Suppressor macrophage treated with lipopolysaccharide for 4 hours (primary cell): ENCODE measurements around the gene DCC.
A peak's percentile ranks its signal among the peaks of the same experiment; 100 is the strongest.

Source experiments
- DNase-seq: peaks from one replicate; pipeline ENCODE4 v3.0.0-alpha.2; 2020

DCC gene

DNA sequence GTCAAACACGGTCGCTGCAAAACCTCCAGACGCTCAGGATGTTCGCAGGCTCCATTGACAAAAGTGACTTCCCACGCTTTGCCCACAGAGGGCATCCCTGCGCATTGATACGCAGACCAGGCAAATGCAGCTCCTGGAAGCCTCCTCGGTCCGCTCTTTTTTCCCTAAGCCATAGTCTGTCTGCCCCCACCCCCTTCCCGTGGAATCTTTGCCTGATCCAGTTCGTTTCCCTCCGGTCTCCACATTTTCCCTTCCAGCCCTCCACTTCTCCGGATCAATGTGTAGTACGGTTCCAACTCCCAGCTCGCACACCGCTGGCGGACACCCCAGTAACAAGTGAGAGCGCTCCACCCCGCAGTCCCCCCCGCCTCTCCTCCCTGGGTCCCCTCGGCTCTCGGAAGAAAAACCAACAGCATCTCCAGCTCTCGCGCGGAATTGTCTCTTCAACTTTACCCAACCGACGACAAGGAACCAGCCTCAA is at the start of gene DCC:
DCC (plus strand) TSS at position 307 of the 481 bp plus-strand sequence. CDS start 591 bp downstream, outside the sequence.
- no peak for DNase-seq

DNA sequence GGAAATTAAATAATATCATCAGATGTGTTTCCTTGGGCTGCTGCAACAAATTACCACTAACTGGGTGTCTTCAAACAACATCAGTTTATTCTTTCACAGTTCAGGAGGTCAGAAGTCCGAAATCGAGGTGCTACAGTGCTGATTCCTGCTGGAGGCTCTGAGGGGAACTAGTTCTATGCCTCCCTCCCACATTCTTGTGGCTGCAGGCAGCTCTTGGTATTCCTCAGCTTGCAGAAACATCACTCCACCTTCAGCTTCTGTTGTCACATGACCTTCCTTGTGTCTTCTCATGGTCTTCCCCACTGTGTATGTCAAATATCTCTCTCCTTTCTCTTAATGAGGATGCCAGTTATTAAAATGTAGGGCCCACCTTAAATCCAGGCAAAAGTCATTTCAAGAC is 29.3 kb upstream of the DCC start:
- DNase-seq = no peak

DNA sequence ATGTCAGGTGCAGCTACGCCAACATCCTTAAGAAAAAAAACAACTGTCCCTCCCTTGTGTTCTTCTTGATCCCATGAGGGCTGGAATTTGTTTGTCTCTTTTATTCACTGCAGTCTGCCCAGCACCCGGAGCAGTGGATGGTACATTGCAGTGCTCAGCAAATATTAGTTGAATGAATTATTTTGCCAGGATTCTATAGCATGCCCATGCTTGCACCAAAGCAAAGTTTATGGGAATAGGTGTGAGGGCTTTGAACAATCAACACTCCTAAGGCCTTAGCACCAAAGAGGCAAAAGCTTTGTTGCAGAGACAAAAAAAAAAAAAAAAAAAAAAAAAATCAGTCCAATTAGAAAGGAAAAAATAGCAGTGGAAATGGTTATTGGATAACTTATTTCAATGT is 28.7 kb upstream of the DCC start:
- no peak for DNase-seq

GRCh38 chr18:52312346-52312745 is 27.7 kb upstream of the DCC start:
- DNase-seq = no peak

DNA sequence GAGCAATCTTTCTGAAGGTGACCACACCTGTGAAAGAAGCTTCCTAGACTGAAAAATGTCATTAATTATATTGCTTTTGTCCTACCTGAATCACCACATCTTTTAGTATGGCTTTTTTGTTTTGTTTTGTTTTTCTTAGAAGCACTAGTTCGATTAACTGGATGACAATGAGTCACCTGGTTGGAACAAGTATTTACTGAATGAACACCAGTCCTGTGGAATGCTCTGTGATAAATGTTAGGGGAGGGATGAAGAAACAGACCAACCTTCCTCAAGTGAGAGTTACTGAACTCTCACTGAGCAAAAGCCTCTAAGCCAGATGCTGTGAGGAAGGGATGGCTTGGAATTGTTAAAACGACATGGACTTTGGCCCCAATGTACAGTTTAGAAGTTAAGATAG is 26.8 kb upstream of the DCC start:
- no peak for DNase-seq

DNA sequence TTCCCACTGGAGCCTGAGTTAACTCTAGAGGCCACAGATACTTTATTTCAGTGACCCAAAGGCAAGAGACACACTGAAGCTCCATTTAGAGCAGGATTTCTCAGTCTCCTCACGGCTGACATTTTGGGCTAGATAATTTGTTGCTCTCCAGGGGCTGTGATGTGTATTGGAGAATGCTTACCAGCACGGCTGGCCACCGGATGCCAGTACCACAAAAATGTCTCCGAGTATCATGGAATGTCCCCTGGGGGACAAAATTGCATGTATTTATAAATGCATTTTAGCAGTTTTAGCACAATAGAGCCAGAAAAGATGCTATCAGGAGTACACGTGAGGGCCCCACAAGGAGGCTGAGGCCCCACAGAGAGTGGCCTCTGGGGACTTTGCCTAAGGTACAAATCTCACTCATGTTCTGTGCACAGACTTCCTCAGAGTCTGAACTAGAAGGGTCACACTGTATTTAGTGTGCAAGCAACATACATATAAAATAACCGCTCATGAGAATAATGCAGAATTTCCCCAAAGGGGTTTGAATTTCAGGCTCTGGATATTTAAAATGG is 20.5 kb upstream of the DCC start:
- no peak for DNase-seq

DNA sequence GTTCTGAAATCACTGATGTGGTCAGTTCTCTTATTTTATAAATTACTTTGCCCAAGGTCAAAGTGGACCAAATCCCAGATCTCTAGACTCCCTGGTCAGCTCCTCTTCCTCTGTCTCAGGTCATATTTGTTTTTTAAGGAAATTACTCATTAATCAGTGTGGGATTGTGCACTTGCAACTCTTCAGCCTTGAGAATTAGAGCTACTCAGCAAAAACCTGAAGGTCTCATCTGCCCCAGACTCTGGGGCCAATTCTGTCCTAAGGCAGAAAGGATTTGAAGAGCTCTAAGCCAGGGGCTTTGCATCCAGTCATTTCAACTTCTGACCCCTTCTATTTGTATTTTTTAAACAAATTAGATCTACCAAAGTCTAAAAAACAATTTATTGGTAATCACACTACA is 17.7 kb upstream of the DCC start:
- DNase-seq = no peak

- DNase-seq = no peak
These were observed 16.2 kb upstream of the DCC start for GRCh38 chr18:52323802-52324201.

GRCh38 chr18:52325997-52326396 is 14.0 kb upstream of the DCC start:
- DNase-seq = no peak

DNA sequence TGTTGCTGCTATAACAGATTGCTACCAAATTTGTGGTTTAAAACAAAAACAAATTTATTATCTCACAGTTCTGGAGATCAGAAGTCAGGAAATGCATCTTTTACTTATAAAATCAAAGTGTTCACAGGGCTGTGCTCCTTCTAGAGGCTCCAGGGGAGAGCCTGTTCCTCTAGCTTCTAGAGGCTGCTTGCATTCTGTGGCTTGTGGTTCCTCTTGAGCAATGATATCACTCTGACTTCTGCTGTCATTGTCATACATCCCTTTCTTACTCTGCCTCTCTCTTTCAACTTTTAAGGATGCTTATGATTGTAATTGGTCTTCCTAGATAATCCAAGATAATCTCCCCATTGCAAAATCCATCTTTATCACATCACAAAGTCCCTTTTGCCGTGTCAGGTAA is 6.1 kb upstream of the DCC start:
- no peak for DNase-seq

- DNase-seq = no peak
These were observed 5.7 kb upstream of the DCC start for GRCh38 chr18:52334307-52334706.

GRCh38 chr18:52334896-52335295 is 5.1 kb upstream of the DCC start:
- no peak for DNase-seq

GRCh38 chr18:52337276-52337675 is 2.7 kb upstream of the DCC start:
- DNase-seq = no peak

DNA sequence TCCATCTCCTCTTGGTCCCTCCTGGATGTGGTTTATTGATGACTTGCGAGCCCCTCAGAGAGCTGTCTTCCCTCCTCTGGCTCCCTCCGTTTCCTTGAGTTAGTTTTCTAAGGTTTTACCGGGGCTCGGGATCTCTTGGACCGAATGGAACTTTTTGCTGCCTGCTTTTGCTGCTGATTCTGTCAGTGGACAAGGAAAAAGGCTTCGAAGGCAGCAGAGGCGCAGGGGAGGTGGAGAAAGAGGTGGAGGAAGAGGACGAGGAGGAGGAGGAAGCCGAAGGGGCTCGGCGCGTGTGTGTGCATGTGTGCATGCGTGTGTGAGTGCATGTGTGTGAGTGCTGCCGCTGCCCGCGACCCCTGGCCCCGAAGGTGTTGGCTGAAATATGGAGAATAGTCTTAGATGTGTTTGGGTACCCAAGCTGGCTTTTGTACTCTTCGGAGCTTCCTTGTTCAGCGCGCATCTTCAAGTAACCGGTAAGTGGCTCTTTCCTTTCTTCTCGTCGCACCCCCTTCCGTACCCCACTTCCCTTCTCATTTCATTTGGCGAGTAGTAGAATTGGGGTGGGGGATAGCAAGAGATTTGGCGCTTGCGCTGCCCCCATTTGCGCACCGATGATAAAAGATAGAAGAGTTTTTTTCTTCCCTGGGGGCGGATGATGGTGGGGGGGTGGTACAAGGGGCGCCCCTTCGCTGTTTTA is 557 bp downstream of the DCC start:
- no peak for DNase-seq

GRCh38 chr18:52341103-52341432 is 1.1 kb downstream of the DCC start:
- DNase-seq = no peak

DNA sequence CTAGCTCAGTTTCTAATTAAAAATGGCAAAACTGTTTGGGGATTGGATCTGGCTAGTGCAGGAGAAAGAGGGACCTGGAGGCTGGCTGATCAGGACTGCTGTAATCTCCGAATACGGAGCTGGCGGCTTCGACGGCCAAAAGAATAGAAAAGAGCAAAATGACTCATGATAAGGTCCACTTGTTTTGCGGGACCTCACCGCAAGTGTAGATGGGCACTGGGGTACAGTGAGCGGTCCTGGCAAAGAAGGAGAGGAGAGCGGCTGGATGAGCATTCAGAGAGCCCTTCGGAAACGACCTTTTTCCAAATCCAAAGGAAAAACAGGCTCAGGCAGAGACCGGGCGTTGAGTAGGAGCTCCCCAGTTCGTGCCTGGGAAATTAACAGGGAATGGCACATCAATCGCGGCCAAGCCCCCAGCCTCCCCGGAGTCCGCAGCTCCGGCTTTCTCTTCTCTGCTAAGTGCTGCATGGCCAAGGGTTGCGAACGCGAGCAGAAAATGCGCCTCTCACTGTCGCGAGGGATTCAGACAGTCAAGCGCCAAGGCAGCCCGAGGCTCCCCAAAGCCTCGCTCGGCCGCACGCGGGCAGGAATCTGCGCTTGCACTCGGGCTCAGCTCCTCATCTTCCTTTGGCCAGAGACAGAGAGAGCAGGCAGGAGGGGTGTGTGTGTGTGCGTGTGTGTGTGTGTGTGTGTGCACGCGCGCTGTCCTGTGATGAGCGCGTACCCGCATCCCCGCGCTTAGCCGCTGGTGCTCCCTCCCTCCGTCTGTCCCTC is 1.8 kb downstream of the DCC start:
- DNase-seq = no peak

DNA sequence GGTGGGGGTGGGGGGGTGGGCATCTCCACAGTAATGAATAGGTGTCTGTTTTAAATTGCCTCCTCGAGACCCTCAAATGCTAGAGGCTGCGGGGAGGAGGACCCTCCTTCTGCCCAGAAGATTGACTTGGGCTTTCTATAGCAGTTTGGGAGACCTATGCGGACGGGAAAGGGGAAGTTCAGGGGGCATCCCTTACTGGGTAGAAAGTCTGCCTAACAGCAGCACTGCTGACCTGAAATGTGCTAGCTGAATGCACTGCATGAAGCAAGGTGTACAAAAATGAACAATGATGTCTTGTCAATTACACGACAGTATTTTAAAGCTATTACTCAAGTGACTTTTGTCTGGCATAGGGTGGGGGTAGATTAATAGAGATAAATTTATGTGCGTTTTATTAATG is 2.5 kb downstream of the DCC start:
- DNase-seq = no peak

GRCh38 chr18:52343138-52343537 is 3.1 kb downstream of the DCC start:
- no peak for DNase-seq

- no peak for DNase-seq
These were observed 3.8 kb downstream of the DCC start for GRCh38 chr18:52343731-52344340.

DNA sequence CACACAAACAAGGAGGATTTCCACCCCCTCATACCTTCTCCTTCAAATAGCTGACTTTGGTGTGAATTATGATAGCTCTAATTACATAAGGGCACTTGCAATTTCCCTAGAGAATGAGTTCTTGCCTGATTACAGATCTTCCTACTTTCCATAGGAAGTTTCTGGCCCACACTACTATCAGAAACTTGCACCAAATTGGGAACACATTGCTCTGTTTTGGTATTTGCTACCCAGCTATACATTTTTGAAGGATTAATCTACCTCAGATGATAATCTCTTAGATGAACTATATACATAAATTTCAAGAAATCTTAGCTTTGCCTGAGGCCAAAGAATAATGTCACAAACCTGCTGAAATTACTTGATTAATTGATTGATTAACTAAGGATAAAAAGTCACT is 4.9 kb downstream of the DCC start:
- DNase-seq = no peak

- DNase-seq = no peak
These were observed 5.4 kb downstream of the DCC start for GRCh38 chr18:52345428-52345827.

DNA sequence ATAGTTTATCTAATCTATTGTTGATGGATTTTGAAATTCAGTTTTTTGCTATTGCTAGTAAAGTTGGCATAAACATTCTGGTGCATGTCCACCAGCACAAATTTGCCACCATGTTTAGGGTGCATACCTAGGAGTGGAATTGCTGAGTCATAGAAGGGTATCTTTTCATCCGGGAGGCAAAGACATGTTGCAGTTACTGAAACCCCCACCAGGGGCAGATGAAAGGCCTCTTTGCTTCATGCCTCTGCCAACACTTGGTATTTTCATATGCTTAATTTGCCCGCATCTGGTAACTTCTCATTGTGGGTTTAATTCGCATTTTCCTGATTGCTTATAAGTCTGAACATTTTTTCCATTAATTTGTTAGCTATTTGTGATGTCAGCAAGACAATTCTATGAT is 8.2 kb downstream of the DCC start:
- peak; percentile 5 for DNase-seq

- DNase-seq = no peak
These were observed 9.5 kb downstream of the DCC start for GRCh38 chr18:52349498-52349897.

DNA sequence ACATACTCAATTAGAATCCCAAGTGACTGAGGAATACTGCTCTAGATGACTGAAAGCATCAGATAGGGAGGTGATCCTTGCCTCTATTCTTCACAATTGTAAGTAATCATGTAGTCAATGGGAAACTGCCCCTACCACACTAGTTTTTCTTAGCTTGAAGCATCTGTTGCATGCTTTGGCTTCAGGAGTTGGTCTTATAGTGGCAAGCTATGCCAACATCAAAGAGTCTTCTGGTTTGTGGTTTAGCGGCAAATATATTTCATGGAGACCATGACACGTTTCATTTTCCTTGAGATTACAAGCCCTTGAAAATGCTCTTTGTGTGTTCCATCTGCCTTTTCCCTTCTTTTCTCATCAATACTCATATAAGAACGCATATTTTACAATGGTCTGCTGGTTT is 12.9 kb downstream of the DCC start:
- DNase-seq = no peak
